ENCODE data around the gene TMEM217.

GRCh38 chr6:37284781-37285180, 26.8 kb upstream of the TMEM217 start:
- TF ChIP-seq, protein P1, sequence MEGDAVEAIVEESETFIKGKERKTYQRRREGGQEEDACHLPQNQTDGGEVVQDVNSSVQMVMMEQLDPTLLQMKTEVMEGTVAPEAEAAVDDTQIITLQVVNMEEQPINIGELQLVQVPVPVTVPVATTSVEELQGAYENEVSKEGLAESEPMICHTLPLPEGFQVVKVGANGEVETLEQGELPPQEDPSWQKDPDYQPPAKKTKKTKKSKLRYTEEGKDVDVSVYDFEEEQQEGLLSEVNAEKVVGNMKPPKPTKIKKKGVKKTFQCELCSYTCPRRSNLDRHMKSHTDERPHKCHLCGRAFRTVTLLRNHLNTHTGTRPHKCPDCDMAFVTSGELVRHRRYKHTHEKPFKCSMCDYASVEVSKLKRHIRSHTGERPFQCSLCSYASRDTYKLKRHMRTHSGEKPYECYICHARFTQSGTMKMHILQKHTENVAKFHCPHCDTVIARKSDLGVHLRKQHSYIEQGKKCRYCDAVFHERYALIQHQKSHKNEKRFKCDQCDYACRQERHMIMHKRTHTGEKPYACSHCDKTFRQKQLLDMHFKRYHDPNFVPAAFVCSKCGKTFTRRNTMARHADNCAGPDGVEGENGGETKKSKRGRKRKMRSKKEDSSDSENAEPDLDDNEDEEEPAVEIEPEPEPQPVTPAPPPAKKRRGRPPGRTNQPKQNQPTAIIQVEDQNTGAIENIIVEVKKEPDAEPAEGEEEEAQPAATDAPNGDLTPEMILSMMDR (conservative IDR thresholded peaks at IDR 0.05; ENCODE audit: low read depth, low read length): no peak
- TF ChIP-seq ELK1 (IDR thresholded peaks at IDR 0.05; ENCODE audit: borderline replicate concordance, low read depth, low read length) (no peak), FOS (IDR thresholded peaks at IDR 0.05; ENCODE audit: low read depth, low read length) (no peak), MXI1 (IDR thresholded peaks at IDR 0.05; ENCODE audit: borderline replicate concordance, low read depth, low read length) (no peak), CEBPB (IDR thresholded peaks at IDR 0.05; ENCODE audit: low read depth, low read length) (no peak), POLR2A (IDR thresholded peaks at IDR 0.05; ENCODE audit: low read depth, low read length) (no peak), CHD1 (IDR thresholded peaks at IDR 0.05; ENCODE audit: low read depth, low read length) (no peak), RAD21 (IDR thresholded peaks at IDR 0.05; ENCODE audit: low read length) (no peak), SMC3 (IDR thresholded peaks at IDR 0.05; ENCODE audit: low read depth, low read length) (no peak), MAFK (IDR thresholded peaks at IDR 0.05; ENCODE audit: low read depth, low read length) (no peak)

Data from IMR-90 (cell line).